Smooth muscle cell (in vitro differentiated cells): ENCODE measurements around the gene ANKFN1. TPM values are rescaled to one million over a fixed set of nuclear protein-coding genes. Genes with fewer than 3 reads are reported as not detected.

Source experiments
- DNase-seq: peaks from one replicate; lab custom pipeline; 2025; ENCODE audit not compliant: unreplicated experiment; lab: John Stamatoyannopoulos, UW
- H2AFZ ChIP-seq: fragments of 200-600 bp; sonication (generic); 2 replicates; pipeline ENCODE4 v1.6.0; 2016; ENCODE audit warnings: antibody characterized with exemption, low read depth, mild to moderate bottlenecking
- H3F3A ChIP-seq: fragments of 200-600 bp; sonication (generic); 2 replicates; pipeline ENCODE4 v1.6.0; 2017; ENCODE audit warnings: antibody characterized with exemption, low read depth
- H3K27ac ChIP-seq: fragments of 200-600 bp; sonication (generic); 2 replicates; pipeline ENCODE4 v1.5.1; 2016; ENCODE audit warnings: low read depth, mild to moderate bottlenecking
- H3K27me3 ChIP-seq: fragments of 200-600 bp; sonication (generic); 2 replicates; pipeline ENCODE4 v1.6.1; 2016; ENCODE audit warnings: low read depth, mild to moderate bottlenecking
- H3K36me3 ChIP-seq: fragments of 200-600 bp; sonication (generic); 2 replicates; pipeline ENCODE4 v1.5.1; 2016; ENCODE audit warnings: low read depth
- H3K4me1 ChIP-seq: fragments of 200-600 bp; sonication (generic); 2 replicates; pipeline ENCODE4 v1.5.1; 2016; ENCODE audit warnings: low read depth
- H3K4me2 ChIP-seq: fragments of 200-600 bp; sonication (generic); 2 replicates; pipeline ENCODE4 v1.6.0; 2016; ENCODE audit warnings: mild to moderate bottlenecking
- H3K4me3 ChIP-seq: fragments of 200-600 bp; sonication (generic); 2 replicates; pipeline ENCODE4 v1.5.1; 2016; ENCODE audit warnings: mild to moderate bottlenecking
- H3K79me2 ChIP-seq: fragments of 200-600 bp; sonication (generic); 2 replicates; pipeline ENCODE4 v1.6.0; 2016; ENCODE audit warnings: low read depth, mild to moderate bottlenecking
- H3K9ac ChIP-seq: fragments of 200-600 bp; sonication (generic); 2 replicates; pipeline ENCODE4 v1.6.0; 2016; ENCODE audit warnings: low read depth
- H3K9me3 ChIP-seq: fragments of 200-600 bp; sonication (generic); replicated peaks from 2 replicates; pipeline ENCODE4 v1.5.1; 2016; ENCODE audit warnings: low read depth
- H4K20me1 ChIP-seq: fragments of 200-600 bp; sonication (generic); 2 replicates; pipeline ENCODE4 v1.6.0; 2016; ENCODE audit warnings: low read depth
- CTCF ChIP-seq: fragments of 200-600 bp; sonication (generic); IDR thresholded peaks from 2 replicates; pipeline ENCODE4 v1.5.1; 2017; ENCODE audit warnings: borderline replicate concordance, mild to moderate bottlenecking, antibody characterized with exemption; ENCODE audit not compliant: insufficient read depth, poor library complexity, severe bottlenecking
- WGBS: methylation state at CpG from one replicate; pipeline ENCODE4 v1.1.7; 2016; ENCODE audit warnings: low lambda C conversion rate; 5-methylcytosine and 5-hydroxymethylcytosine counted together
- polyA plus RNA-seq: library from polyadenylated mRNA; unstranded; fragments of >200 nt; fragmentation: Nextera tagmentation; extraction: Ambion mirVana; gene quantifications from 2 replicates; pipeline ENCODE4 v1.2.1, GENCODE V29; 2016
- total RNA-seq: library from RNA; depleted of rRNA; stranded (reverse); fragments of >200 nt; gene quantifications from 2 replicates; pipeline ENCODE4 v1.2.3, GENCODE V29; 2014

Gene ANKFN1
- total and polyA plus RNA-seq, 2 experiments from 2014 or later = 0.24 to 0.45 TPM

DNA sequence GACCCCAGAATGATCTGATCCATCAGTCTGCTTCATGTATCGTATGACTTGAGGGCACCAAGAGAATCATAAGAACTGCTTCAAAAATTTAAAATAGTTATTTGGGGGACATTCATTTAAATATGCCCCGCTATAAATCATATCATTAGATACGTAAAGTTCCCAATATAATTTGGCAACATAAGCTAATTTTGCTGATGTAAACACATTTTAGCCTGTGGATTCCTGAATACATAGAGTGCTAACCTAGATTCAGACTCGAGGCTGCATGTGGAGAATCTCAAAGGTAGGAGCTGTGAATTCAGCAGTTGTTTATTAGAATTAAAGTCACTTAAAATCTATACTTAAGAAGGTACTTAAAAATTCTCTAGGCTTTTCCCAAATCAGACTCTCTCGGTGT lies 24.9 kb downstream of the ANKFN1 start:
- H4K20me1 ChIP-seq = no peaks in the 10 kb centered on the region
- H3K9me3 ChIP-seq = no peaks in the 10 kb centered on the region
- no peak overlapping the region for H3K4me3 ChIP-seq
- no peaks in the 10 kb centered on the region for H3K79me2 ChIP-seq
- no peaks in the 10 kb centered on the region for H3F3A ChIP-seq
- H3K9ac ChIP-seq = no peak overlapping the region
- TF ChIP-seq CTCF = no peak
- no peak overlapping the region for H2AFZ ChIP-seq
- WGBS = 95% methylated on average over 5 of the region's 5 CpGs
- no peak for DNase-seq
- H3K36me3 ChIP-seq = no peaks in the 10 kb centered on the region
- peaks cover 6% of the 10 kb centered on the region for H3K4me1 ChIP-seq
- no peaks in the 10 kb centered on the region for H3K27me3 ChIP-seq
- no peak overlapping the region for H3K4me2 ChIP-seq
- H3K27ac ChIP-seq = no peak overlapping the region

DNA sequence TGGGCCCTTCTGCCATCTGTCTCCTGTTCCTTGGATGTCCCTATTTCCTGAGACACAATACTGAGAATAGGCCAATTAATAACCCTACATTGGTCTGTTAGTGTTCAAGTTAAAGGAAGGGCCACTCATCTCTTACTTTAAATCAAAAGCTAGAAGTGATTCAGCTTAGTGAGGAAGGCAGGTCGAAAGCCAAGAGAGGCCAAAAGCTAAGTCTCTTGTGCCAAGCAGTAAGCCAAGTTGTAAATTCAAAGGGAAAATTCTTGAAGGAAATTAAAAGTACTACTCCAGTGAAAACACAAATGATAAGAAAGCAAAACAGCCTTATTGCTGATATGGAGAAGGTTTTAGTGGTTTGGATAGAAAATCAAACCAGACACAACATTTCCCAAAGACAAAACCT lies 28.8 kb downstream of the ANKFN1 start:
- Histone ChIP-seq H3K79me2 (no peaks in the 10 kb centered on the region), H3F3A (no peaks in the 10 kb centered on the region), H3K27me3 (no peaks in the 10 kb centered on the region), H3K27ac (no peak overlapping the region), H3K36me3 (no peaks in the 10 kb centered on the region), H3K9me3 (no peaks in the 10 kb centered on the region), H3K4me3 (no peak overlapping the region), H4K20me1 (no peaks in the 10 kb centered on the region), H2AFZ (no peak overlapping the region), H3K9ac (no peak overlapping the region), H3K4me1 (no peaks in the 10 kb centered on the region), H3K4me2 (no peak overlapping the region)
- DNase-seq = no peak
- no peak for TF ChIP-seq CTCF
- WGBS = 96% methylated on average over 1 of the region's 1 CpG

- Histone ChIP-seq H3K9me3 (no peaks in the 10 kb centered on the region), H3K9ac (no peak overlapping the region), H3K27me3 (no peaks in the 10 kb centered on the region), H3F3A (no peaks in the 10 kb centered on the region), H3K4me1 (no peaks in the 10 kb centered on the region), H2AFZ (no peak overlapping the region), H4K20me1 (no peaks in the 10 kb centered on the region), H3K4me2 (no peak overlapping the region), H3K27ac (no peak overlapping the region), H3K4me3 (no peak overlapping the region), H3K36me3 (no peaks in the 10 kb centered on the region), H3K79me2 (no peaks in the 10 kb centered on the region)
- TF ChIP-seq CTCF = no peak
- no peak for DNase-seq
- WGBS = 87% methylated on average over 6 of the region's 6 CpGs
Observed at GRCh38 chr17:56184650-56185049, 31.4 kb downstream of the ANKFN1 start.

DNA sequence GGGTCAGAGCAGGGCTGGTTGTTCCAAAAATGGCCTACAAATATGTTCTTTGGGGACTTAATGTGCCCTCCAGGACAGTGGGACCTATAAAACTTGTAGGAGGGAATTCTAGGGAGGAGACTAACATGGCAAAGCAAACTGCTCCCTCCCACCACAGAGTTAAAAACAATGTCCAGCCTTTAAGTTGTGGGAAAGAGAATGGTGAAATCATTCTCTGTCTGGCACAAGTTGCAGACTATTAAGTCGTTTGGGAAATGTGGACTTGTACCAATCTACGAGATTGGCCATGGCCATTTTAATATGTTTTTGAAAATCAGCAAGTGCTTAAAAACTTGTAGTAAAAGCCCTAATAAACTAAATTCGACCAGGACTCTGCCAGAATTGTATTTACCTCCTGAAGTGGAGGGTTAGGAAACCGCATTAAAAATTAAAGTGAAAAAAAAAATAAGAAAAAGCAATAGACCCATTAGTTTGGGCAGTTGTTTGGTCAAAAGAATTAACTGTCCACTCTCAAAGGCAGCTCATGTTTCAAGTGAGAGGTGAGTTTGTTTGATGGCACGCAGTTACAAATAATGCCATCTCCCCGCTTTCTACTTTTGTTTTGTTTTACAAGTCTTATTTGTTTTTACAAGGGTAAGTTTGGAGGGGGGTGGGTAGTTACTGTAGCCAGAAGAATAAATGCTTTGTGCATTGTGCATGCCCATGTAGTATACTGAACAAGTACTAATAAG lies 32.4 kb downstream of the ANKFN1 start:
- no peaks in the 10 kb centered on the region for H3K79me2 ChIP-seq
- no peaks in the 10 kb centered on the region for H4K20me1 ChIP-seq
- H3K36me3 ChIP-seq = no peaks in the 10 kb centered on the region
- H3K4me1 ChIP-seq = no peaks in the 10 kb centered on the region
- H3K4me3 ChIP-seq = no peak overlapping the region
- no peak overlapping the region for H2AFZ ChIP-seq
- H3F3A ChIP-seq = no peaks in the 10 kb centered on the region
- no peaks in the 10 kb centered on the region for H3K27me3 ChIP-seq
- H3K4me2 ChIP-seq = no peak overlapping the region
- 66% methylated on average over 6 of the region's 6 CpGs for WGBS
- DNase-seq = no peak
- H3K9ac ChIP-seq = no peak overlapping the region
- TF ChIP-seq CTCF = no peak
- no peak overlapping the region for H3K27ac ChIP-seq
- no peaks in the 10 kb centered on the region for H3K9me3 ChIP-seq
